ENCODE measurements around the gene ENTREP3. TPM values are rescaled to one million over a fixed set of nuclear protein-coding genes. Genes with fewer than 3 reads are reported as not detected.
"Not testable (repeated sequence)": the region's sequence is repeated elsewhere in the genome, so short reads cannot be mapped to it uniquely, and the experiment has no call there.

ENTREP3 gene
- total RNA-seq, 1 donor from 2014 or later = 55.7 TPM

DNA sequence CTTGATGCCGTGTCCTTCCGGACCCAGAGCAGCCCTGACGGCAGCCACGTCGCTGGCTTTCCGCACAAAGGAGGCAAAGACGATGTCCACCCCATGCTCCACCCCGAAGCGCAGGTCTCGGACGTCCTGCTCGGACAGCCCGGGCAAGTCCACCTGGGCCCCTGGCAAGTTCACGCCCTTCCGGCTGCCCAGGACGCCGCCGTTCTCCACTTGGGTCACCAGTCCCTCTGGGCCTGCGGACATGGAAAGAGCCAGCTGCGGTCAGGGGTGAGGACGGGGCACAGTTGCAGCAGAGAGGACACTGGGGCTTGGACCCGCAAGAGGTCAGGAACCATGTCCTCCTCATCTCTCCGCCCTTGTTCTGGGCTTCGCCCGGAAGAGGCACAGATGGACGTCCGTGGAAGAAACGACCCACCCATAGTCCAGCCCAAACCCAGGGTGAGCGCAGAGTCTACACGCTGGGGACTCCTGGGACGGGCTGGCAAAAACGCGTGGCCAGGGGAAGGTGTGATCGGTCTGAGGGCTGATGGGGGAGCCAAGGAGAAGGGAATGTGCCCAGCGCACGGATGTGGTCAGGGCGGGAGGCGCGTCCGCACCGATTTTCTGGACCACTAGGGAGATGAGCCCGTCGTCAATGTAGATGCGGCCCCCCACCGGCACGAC lies 39.4 kb upstream of the ENTREP3 start:
- Mint-ChIP-seq H3K36me3 (no peaks in the 10 kb centered on the region), H3K27ac (no peak overlapping the region), H3K27me3 (peaks cover 12% of the 10 kb centered on the region), H3K4me3 (no peak overlapping the region), H3K4me1 (ENCODE audit: unreplicated experiment) (no peaks in the 10 kb centered on the region), H3K9me3 (no peaks in the 10 kb centered on the region)
- TF ChIP-seq, protein P1, sequence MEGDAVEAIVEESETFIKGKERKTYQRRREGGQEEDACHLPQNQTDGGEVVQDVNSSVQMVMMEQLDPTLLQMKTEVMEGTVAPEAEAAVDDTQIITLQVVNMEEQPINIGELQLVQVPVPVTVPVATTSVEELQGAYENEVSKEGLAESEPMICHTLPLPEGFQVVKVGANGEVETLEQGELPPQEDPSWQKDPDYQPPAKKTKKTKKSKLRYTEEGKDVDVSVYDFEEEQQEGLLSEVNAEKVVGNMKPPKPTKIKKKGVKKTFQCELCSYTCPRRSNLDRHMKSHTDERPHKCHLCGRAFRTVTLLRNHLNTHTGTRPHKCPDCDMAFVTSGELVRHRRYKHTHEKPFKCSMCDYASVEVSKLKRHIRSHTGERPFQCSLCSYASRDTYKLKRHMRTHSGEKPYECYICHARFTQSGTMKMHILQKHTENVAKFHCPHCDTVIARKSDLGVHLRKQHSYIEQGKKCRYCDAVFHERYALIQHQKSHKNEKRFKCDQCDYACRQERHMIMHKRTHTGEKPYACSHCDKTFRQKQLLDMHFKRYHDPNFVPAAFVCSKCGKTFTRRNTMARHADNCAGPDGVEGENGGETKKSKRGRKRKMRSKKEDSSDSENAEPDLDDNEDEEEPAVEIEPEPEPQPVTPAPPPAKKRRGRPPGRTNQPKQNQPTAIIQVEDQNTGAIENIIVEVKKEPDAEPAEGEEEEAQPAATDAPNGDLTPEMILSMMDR (conservative IDR thresholded peaks at IDR 0.05) = no peak
- no peak for DNase-seq (ENCODE audit: extremely low spot score, unreplicated experiment)

DNA sequence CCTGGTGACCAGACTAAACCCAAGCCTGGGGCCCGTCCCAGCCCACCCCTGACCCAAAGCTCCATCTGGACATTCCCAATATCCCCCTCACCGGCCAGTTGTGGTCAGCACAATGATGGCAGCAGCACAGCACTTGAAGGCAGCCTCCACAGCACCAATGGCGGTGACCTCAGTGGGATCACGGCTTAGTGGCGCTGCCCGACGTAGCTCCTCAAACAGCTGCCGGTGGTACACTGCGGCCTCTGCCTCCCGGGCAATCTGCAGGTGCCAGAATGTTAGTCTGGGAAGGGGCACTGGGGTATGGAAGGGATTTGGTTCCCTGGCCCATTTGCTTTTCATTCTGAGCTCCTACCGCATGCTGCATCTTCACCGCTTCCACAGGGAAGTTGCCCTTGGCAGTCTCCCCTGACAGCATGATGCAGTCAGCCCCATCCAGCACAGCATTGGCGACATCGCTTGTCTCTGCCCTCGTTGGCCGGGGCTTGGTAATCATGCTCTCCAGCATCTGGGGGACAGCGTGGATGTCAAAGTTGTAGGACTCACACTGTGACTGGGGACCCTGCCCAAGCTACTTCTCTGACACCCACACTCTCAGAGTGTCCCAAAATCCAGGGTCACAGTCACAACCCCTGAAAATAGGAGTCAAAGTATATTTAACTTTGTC lies 37.9 kb upstream of the ENTREP3 start:
- H3K4me3 Mint-ChIP-seq = no peak overlapping the region
- peaks cover 12% of the 10 kb centered on the region for H3K27me3 Mint-ChIP-seq
- peaks cover 5% of the 10 kb centered on the region for H3K36me3 Mint-ChIP-seq
- H3K27ac Mint-ChIP-seq = no peak overlapping the region
- no peaks in the 10 kb centered on the region for H3K9me3 Mint-ChIP-seq
- no peaks in the 10 kb centered on the region for H3K4me1 Mint-ChIP-seq (ENCODE audit: unreplicated experiment)
- no peak for DNase-seq (ENCODE audit: extremely low spot score, unreplicated experiment)
- TF ChIP-seq, protein P1 (conservative IDR thresholded peaks at IDR 0.05) = no peak

DNA sequence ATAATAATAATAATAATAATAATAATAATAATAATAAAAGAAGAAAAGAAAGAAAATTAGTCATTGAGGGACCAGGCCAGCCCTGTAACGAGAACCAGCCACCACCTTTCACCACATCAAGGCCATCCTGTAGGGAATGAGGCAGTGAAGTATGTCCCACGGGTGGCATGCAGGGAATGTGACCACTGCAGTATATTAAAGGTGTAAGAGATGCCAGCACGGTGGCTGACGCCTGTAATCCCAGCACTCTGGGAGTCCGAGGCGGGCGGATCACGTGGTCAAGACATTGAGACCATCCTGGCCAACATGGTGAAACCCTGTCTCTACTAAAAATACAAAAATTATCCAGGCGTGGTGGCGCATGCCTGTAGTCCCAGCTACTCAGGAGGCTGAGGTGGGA lies 35.7 kb upstream of the ENTREP3 start:
- not testable (repeated sequence) for H3K4me1 Mint-ChIP-seq (ENCODE audit: unreplicated experiment); H3K27ac Mint-ChIP-seq; H3K27me3 Mint-ChIP-seq; H3K4me3 Mint-ChIP-seq; H3K36me3 Mint-ChIP-seq; H3K9me3 Mint-ChIP-seq; DNase-seq (ENCODE audit: extremely low spot score, unreplicated experiment)

DNA sequence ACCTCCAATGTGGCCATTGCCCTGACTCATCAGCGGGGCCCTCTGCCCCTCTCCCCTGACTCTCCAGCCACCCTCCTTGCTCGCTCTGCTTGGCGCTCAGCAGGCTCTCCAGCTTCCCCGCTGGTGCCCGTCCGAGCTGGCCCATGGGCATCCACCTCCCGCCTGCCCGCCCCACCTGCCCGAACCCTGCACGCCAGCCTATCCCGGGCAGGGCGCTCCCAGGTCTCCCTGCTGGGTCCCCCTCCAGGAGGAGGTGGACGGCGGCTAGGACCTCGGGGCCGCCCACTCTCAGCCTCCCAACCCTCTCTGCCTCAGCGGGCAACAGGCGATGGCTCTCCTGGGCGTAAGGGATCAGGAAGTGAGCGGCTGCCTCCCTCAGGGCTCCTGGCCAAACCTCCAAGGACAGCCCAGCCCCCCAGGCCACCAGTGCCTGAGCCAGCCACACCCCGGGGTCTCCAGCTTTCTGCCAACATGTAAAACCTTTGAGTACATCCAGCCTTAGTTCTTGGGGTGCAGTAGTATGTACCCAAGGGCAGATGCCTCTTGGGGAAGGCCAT lies 32.8 kb upstream of the ENTREP3 start:
- TF ChIP-seq, protein P1 (conservative IDR thresholded peaks at IDR 0.05) = no peak
- no peak for DNase-seq (ENCODE audit: extremely low spot score, unreplicated experiment)
- Mint-ChIP-seq H3K9me3 (no peaks in the 10 kb centered on the region), H3K27me3 (peaks cover 3% of the 10 kb centered on the region), H3K4me3 (no peak overlapping the region), H3K36me3 (peaks cover 5% of the 10 kb centered on the region), H3K4me1 (ENCODE audit: unreplicated experiment) (no peaks in the 10 kb centered on the region), H3K27ac (no peak overlapping the region)

DNA sequence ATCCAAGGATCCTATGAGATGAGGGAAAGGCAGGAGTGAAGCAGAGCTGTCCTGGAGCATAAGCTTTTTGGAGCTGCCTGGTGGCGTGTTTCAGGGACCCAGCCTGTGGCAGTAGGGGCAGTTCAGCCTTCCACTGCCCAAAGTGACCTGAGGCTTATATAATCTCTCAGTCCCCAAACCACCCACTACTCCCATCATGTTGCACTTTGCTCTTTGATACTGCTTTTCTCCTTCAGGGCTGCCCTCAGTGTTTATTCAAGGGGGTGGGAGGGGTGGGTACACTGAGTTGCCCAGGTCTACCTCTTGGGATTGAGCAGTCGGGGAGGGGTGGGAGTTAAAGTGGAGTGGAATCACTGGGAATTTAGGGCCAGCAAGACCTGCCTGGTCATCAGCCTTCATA lies 31.3 kb upstream of the ENTREP3 start:
- H3K4me1 Mint-ChIP-seq (ENCODE audit: unreplicated experiment) = no peaks in the 10 kb centered on the region
- no peak overlapping the region for H3K27ac Mint-ChIP-seq
- no peak overlapping the region for H3K4me3 Mint-ChIP-seq
- peaks cover 12% of the 10 kb centered on the region for H3K36me3 Mint-ChIP-seq
- no peak for DNase-seq (ENCODE audit: extremely low spot score, unreplicated experiment)
- no peaks in the 10 kb centered on the region for H3K9me3 Mint-ChIP-seq
- TF ChIP-seq, protein P1 (conservative IDR thresholded peaks at IDR 0.05) = no peak
- H3K27me3 Mint-ChIP-seq = peaks cover 2% of the 10 kb centered on the region

DNA sequence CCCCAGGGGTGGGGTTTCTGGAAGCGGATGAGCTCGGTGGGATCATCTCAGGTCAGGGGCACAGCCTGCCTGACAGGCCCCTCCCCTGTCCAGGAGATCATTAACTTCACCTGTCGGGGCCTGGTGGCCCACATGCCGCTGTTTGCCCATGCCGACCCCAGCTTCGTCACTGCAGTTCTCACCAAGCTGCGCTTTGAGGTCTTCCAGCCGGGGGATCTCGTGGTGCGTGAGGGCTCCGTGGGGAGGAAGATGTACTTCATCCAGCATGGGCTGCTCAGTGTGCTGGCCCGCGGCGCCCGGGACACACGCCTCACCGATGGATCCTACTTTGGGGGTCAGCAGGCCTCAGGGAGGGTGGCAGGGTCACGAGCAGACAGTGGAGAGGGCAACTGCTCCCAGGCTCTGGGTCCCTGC lies 30.4 kb upstream of the ENTREP3 start:
- H3K9me3 Mint-ChIP-seq = no peaks in the 10 kb centered on the region
- TF ChIP-seq, protein P1 (conservative IDR thresholded peaks at IDR 0.05) = no peak
- DNase-seq (ENCODE audit: extremely low spot score, unreplicated experiment) = no peak
- H3K36me3 Mint-ChIP-seq = peaks cover 12% of the 10 kb centered on the region
- no peak overlapping the region for H3K4me3 Mint-ChIP-seq
- H3K27me3 Mint-ChIP-seq = no peaks in the 10 kb centered on the region
- no peaks in the 10 kb centered on the region for H3K4me1 Mint-ChIP-seq (ENCODE audit: unreplicated experiment)
- no peak overlapping the region for H3K27ac Mint-ChIP-seq

All from type B pancreatic cell (in vitro differentiated cells).